Gastrocnemius medialis (tissue), 4 donors: ENCODE measurements around the gene ZMYND8.

ENCODE experiments used
- POLR2A ChIP-seq, 2 donors: fragments of 450-650 bp; IDR thresholded peaks; one replicate each; pipeline ENCODE4 v1.6.1; 2017; ENCODE audit warnings: antibody characterized with exemption in 2 of 2, mild to moderate bottlenecking in 2 of 2, moderate library complexity in 2 of 2
- TF ChIP-seq, protein P1 (sequence below), 5 experiments: fragments of 450-650 bp in 3 of 5; fragments of 200-600 bp in 2 of 5; sonication (generic) in 2 of 5; IDR thresholded peaks in 4 of 5; conservative IDR thresholded peaks in 1 of 5; 1 replicate in 4 of 5; 2 replicates in 1 of 5; pipeline ENCODE4 v1.5.1; 2016 to 2019; ENCODE audit warnings: antibody characterized with exemption in 5 of 5, mild to moderate bottlenecking in 3 of 5, moderate library complexity in 3 of 5

- TF ChIP-seq, protein P1, sequence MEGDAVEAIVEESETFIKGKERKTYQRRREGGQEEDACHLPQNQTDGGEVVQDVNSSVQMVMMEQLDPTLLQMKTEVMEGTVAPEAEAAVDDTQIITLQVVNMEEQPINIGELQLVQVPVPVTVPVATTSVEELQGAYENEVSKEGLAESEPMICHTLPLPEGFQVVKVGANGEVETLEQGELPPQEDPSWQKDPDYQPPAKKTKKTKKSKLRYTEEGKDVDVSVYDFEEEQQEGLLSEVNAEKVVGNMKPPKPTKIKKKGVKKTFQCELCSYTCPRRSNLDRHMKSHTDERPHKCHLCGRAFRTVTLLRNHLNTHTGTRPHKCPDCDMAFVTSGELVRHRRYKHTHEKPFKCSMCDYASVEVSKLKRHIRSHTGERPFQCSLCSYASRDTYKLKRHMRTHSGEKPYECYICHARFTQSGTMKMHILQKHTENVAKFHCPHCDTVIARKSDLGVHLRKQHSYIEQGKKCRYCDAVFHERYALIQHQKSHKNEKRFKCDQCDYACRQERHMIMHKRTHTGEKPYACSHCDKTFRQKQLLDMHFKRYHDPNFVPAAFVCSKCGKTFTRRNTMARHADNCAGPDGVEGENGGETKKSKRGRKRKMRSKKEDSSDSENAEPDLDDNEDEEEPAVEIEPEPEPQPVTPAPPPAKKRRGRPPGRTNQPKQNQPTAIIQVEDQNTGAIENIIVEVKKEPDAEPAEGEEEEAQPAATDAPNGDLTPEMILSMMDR (IDR thresholded peaks at IDR 0.05 in 4 of 5, conservative IDR thresholded peaks at IDR 0.05 in 1 of 5) = no peak
- TF ChIP-seq POLR2A (IDR thresholded peaks at IDR 0.05) = no peak
Observed at GRCh38 chr20:47320990-47321805, 35.3 kb downstream of the ZMYND8 start.
